B cell (primary cell): ENCODE results near the gene KYAT1. TPM values are rescaled to one million over a fixed set of nuclear protein-coding genes. Genes with fewer than 3 reads are reported as not detected.

ENCODE experiments used
- ATAC-seq: fragments of 200-7000 bp; cut with Tn5 transposase; one replicate; pipeline ENCODE4 v1.10.0; 2021; ENCODE audit warnings: low read depth, mild to moderate bottlenecking, moderate number of reproducible peaks, moderate library complexity
- CTCF ChIA-PET: fragments of 350-600 bp; sonication (Branson Sonifier 250); formaldehyde crosslinking; loops from one replicate; lab custom pipeline; 2021; ENCODE audit warnings: antibody characterized with exemption, inconsistent platforms; lab: Charles Lee
- POLR2A ChIA-PET: fragments of 350-600 bp; sonication (Branson Sonifier 250); formaldehyde crosslinking; loops from one replicate; lab custom pipeline; 2021; ENCODE audit warnings: antibody characterized with exemption; lab: Charles Lee
- DNase-seq: peaks from one replicate; pipeline ENCODE4 v3.0.0; 2013
- H2AFZ ChIP-seq: 2 replicates; pipeline ENCODE4 v1.6.1; 2012; ENCODE audit warnings: mild to moderate bottlenecking, low read depth, low read length; ENCODE audit not compliant: insufficient read depth, poor library complexity, severe bottlenecking
- H3K27ac ChIP-seq, 2 donors: 1 replicate in 1 of 2; 2 replicates in 1 of 2; pipeline ENCODE4 v1.5.1; 2012 to 2013; ENCODE audit warnings: low read length in 2 of 2, mild to moderate bottlenecking in 2 of 2, moderate library complexity in 1 of 2
- H3K27me3 ChIP-seq, 4 experiments: fragments of 200-600 bp in 1 of 4; sonication (generic) in 1 of 4; replicated peaks in 1 of 4; 1 replicate in 2 of 4; 2 replicates in 2 of 4; pipeline versions ENCODE4 v1.6.1 to v1.7.0; 2013 to 2016; ENCODE audit warnings: low read length in 3 of 4, mild to moderate bottlenecking in 2 of 4, mixed read lengths in 1 of 4, moderate library complexity in 1 of 4; ENCODE audit not compliant: insufficient read depth in 4 of 4, control insufficient read depth in 3 of 4; ENCODE audit errors: control extremely low read depth in 1 of 4
- H3K36me3 ChIP-seq, 2 experiments: replicated peaks in 1 of 2; 1 replicate in 1 of 2; 2 replicates in 1 of 2; pipeline versions ENCODE4 v1.6.1 to v1.7.1; 2013; ENCODE audit warnings: low read length in 1 of 2; ENCODE audit not compliant: insufficient read depth in 2 of 2, control insufficient read depth in 1 of 2; ENCODE audit errors: control extremely low read depth in 1 of 2, extremely low read depth in 1 of 2
- H3K4me1 ChIP-seq, 2 donors: fragments of 200-600 bp in 1 of 2; sonication (generic) in 1 of 2; 1 replicate in 1 of 2; 2 replicates in 1 of 2; pipeline versions ENCODE4 v1.5.1 to v1.6.1; 2013 to 2017; ENCODE audit warnings: low read length in 2 of 2; ENCODE audit not compliant: control insufficient read depth in 2 of 2, insufficient read depth in 2 of 2
- H3K4me2 ChIP-seq: replicated peaks from 2 replicates; pipeline ENCODE3; 2012; ENCODE audit warnings: mild to moderate bottlenecking, low read depth, low read length; ENCODE audit not compliant: poor library complexity, severe bottlenecking
- H3K4me3 ChIP-seq, 5 experiments: fragments of 200-600 bp in 1 of 5; sonication (generic) in 1 of 5; 1 replicate in 3 of 5; 2 replicates in 2 of 5; pipeline versions ENCODE4 v1.5.1 to v1.7.0; 2011 to 2016; ENCODE audit warnings: low read length in 4 of 5, mild to moderate bottlenecking in 4 of 5, low read depth in 2 of 5, control low read depth in 1 of 5, moderate library complexity in 1 of 5; ENCODE audit not compliant: insufficient read depth in 1 of 5; ENCODE audit errors: control extremely low read depth in 1 of 5, extremely low read depth in 1 of 5
- H3K79me2 ChIP-seq: fragments of 200-600 bp; sonication (generic); one replicate; pipeline ENCODE4 v1.6.0; 2016; ENCODE audit warnings: low read length; ENCODE audit not compliant: control insufficient read depth, insufficient read depth
- H3K9ac ChIP-seq: fragments of 200-600 bp; sonication (generic); 2 replicates; pipeline ENCODE4 v1.6.1; 2017; ENCODE audit warnings: mild to moderate bottlenecking, low read length, moderate library complexity
- H3K9me3 ChIP-seq, 3 donors: one replicate each; pipeline versions ENCODE4 v1.6.1 to v1.7.1; 2013; ENCODE audit warnings: low read length in 2 of 3; ENCODE audit not compliant: control insufficient read depth in 2 of 3, insufficient read depth in 1 of 3; ENCODE audit errors: control extremely low read depth in 1 of 3
- H4K20me1 ChIP-seq: 2 replicates; pipeline ENCODE4 v1.6.0; 2012; ENCODE audit warnings: mild to moderate bottlenecking, low read length; ENCODE audit not compliant: insufficient read depth, control insufficient read depth, poor library complexity, severe bottlenecking
- H3K27ac Mint-ChIP-seq: one replicate; pipeline ENCODE4 v1.8.0; 2021; ENCODE audit warnings: mixed read lengths
- H3K27me3 Mint-ChIP-seq: one replicate; pipeline ENCODE4 v1.8.0; 2021; ENCODE audit warnings: mixed read lengths
- H3K4me1 Mint-ChIP-seq: one replicate; pipeline ENCODE4 v1.8.0; 2021; ENCODE audit warnings: mixed read lengths
- H3K4me3 Mint-ChIP-seq: one replicate; pipeline ENCODE4 v1.8.0; 2021; ENCODE audit warnings: mixed read lengths
- H3K9me3 Mint-ChIP-seq: one replicate; pipeline ENCODE4 v1.8.0; 2022; ENCODE audit warnings: mixed read lengths; ENCODE audit not compliant: insufficient read depth
- CTCF ChIP-seq: fragments of 200-600 bp; IDR thresholded peaks from one replicate; pipeline ENCODE4 v1.8.0; 2022; ENCODE audit warnings: antibody characterized with exemption, mild to moderate bottlenecking
- EZH2 ChIP-seq: IDR thresholded peaks from 2 replicates; pipeline ENCODE4 v1.6.1; 2012; ENCODE audit warnings: borderline replicate concordance, low read depth, mild to moderate bottlenecking, moderate library complexity, low read length; ENCODE audit not compliant: insufficient read depth, poor library complexity, severe bottlenecking
- WGBS: methylation state at CpG from one replicate; pipeline ENCODE4 v1.1.5; 2013; ENCODE audit warnings: missing lambda C conversion rate; ENCODE audit not compliant: insufficient coverage; 5-methylcytosine and 5-hydroxymethylcytosine counted together
- intact Hi-C: fragments of 100-400 bp; cut with micrococcal nuclease; formaldehyde crosslinking; loops from one replicate; pipeline ENCODE4 v1.10.0; 2022
- polyA plus RNA-seq: library from polyadenylated mRNA; depleted of rRNA; stranded (reverse); fragments of >200 nt; gene quantifications from 2 replicates; pipeline ENCODE4 v1.2.3, GENCODE V29; 2012
- total RNA-seq, 2 donors: library from RNA; stranded (reverse); fragments of 120-200 nt in 1 of 2; gene quantifications; 1 replicate in 1 of 2; 2 replicates in 1 of 2; pipeline versions ENCODE4 v1.2.3 to v1.2.4, GENCODE V29; 2013 to 2022

The KYAT1 gene
- total and polyA plus RNA-seq, 2 donors (not counting 1 experiment from before 2014, with no cell fraction given), result 7.0 to 16.2 TPM

DNA sequence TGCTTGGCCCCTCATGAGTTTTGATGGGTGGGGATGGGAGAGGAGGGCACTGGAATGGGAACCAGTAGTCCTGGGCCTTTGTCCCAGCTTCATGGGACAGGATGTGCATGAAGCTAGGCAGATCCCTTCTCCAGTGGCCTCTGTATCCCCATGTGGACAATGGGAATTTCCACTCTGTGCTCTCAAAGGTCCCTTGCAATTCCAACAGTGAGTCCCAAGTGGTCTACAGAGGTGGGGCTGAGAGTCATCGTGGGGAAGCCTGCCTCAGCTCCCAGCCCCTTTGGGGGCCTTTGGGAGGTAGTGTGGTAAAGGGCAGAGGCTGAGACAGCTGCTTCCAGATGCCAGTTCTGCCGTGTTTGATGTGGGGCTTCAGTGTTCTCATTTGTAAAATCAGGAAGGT is 37.2 kb upstream of the KYAT1 start:
- H3K9me3 Mint-ChIP-seq, result no peaks in the 10 kb centered on the region
- peaks cover 2% of the 10 kb centered on the region for H3K27me3 Mint-ChIP-seq
- Histone ChIP-seq H3K36me3 (peaks cover 0 to 20% of the 10 kb centered on the region in 2 experiments), H3K4me3 (no peak overlapping the region), H3K4me2 (no peak overlapping the region), H3K79me2 (peaks cover 7% of the 10 kb centered on the region), H3K9me3 (no peaks in the 10 kb centered on the region), H3K27me3 (peaks cover 0 to 5% (median 0%) of the 10 kb centered on the region in 4 experiments), H4K20me1 (no peaks in the 10 kb centered on the region), H3K27ac (no peak overlapping the region), H3K4me1 (peaks cover 13% of the 10 kb centered on the region in 2 donors), H3K9ac (no peak overlapping the region), H2AFZ (no peak overlapping the region)
- TF ChIP-seq CTCF (no peak), EZH2 (no peak)
- H3K27ac Mint-ChIP-seq, result no peak overlapping the region
- WGBS, result 71% methylated on average over 2 of the region's 2 CpGs
- intact Hi-C loops, result no loop called here
- H3K4me1 Mint-ChIP-seq, result peaks cover 4% of the 10 kb centered on the region
- ATAC-seq (no peak), DNase-seq (no peak)
- CTCF ChIA-PET, result interaction anchor here (1.3 kb wide), 1 partner anchor 9 kb away, joined by 5 read pairs; no protein-coding TSS in a partner anchor
- H3K4me3 Mint-ChIP-seq, result no peak overlapping the region
- POLR2A ChIA-PET, result no interaction called here

GRCh38 chr9:128917151-128917849 is 35.5 kb upstream of the KYAT1 start:
- Histone ChIP-seq H4K20me1 (peaks cover under 1% of the 10 kb centered on the region), H3K9me3 (no peaks in the 10 kb centered on the region), H2AFZ (no peak overlapping the region), H3K27ac (no peak overlapping the region), H3K4me1 (peaks cover 8 to 13% of the 10 kb centered on the region in 2 donors), H3K36me3 (peaks cover 0 to 24% of the 10 kb centered on the region in 2 experiments), H3K9ac (no peak overlapping the region), H3K4me2 (no peak overlapping the region), H3K79me2 (peaks cover 23% of the 10 kb centered on the region), H3K27me3 (peaks cover 0 to 5% (median 0%) of the 10 kb centered on the region in 4 experiments), H3K4me3 (no peak overlapping the region)
- no peak overlapping the region for H3K27ac Mint-ChIP-seq
- ATAC-seq (no peak), DNase-seq (no peak)
- ChIA-PET POLR2A (no interaction called here), CTCF (no interaction called here)
- H3K27me3 Mint-ChIP-seq, result no peaks in the 10 kb centered on the region
- no peak overlapping the region for H3K4me3 Mint-ChIP-seq
- intact Hi-C loops, result no loop called here
- H3K4me1 Mint-ChIP-seq, result peaks cover 2% of the 10 kb centered on the region
- no peaks in the 10 kb centered on the region for H3K9me3 Mint-ChIP-seq
- TF ChIP-seq EZH2, result no peak
- no peak for TF ChIP-seq CTCF
- WGBS, result 96% methylated on average over 25 of the region's 26 CpGs
